Amygdala (tissue), 56 donors: ENCODE data around the gene ARIH2.

ENCODE experiments used
- DNase-seq, 56 donors: peaks; one replicate each; lab custom pipeline; 2025; lab: John Stamatoyannopoulos, UW

Gene ARIH2

DNA sequence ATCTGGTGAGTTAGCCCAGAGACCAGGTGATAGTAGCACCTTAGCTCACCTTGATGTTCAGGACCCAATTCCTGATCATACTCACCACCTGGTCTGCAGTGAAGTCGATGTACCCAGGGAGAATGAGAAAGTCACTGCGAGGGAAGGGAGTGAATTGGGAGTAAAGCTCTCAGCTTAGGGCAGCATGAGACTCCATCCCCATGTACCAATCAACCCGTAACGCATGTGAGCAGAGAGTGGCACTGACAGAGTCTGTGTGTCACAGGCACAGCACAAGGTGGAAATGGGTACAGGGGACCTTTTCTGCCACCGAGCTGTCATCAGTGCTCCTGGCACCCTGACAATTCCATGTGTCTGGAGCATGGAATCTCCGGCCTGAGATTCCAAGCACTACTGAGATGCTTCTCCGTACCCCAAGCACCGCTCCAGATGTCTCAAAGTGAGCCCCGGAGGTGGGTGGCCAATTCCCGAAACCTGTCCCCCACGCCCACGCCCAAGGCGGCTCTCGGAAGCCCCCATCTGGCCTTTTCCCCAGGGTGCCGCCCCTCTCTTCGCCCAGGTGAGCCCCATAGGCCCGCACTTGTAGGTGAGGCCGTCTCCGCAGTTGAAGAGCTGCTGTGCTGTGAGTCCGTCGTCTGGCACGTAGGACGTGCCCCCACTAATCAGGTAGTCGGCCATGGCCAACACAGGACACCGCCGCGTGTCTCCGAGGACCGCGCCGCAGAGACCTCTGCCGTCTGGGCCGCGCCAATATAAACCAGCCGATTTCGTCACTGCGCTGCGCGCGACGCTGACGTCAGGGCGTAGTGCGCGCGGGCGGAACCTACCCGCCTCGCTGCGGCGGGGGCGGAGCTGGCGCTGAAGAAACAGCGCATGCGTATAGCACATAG is 110.3 kb downstream of the ARIH2 start, which contains the start of gene IMPDH2:
Gene IMPDH2, minus strand, starts transcription at position 726 of the 890 bp plus-strand sequence. Its CDS starts 48 bp downstream, at position 678.
- peak in 55 of 56 donors; percentile 66 to 97 (median 90) for DNase-seq

DNA sequence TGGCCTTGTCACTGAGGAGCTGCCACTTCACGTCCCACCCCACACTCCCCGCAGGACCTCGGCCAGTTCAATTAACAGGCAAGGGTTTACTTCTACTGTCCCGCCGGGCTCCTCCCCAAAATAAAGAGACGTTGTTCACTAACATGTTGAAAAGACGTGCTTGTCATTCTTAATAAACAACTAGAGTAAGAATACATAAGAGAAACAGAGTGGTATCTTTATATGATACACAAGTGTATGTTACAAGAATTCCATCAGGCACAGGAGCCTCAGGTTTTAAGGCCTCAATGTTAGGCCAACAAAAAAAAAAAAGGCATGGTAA is 110.9 kb downstream of the ARIH2 start:
- no peak for DNase-seq

DNA sequence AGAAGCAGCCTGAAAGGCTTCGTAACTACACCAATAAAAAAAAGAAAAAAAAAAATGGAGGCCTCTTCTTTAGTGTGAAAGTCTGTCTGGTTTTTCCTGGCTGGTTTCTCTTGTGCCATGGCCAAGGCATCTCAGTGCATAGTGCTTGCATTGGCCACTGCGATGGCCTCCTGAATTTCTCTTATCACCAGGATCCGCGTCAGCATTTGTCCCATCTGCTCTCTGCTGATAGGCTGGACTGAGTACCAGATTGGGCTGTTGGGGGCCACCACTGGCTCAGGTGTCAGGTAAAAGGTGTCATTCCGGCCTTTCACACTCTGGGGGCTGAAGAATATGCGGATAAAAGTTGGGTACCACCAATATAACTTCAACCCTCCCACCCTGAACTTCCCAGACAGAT is 111.7 kb downstream of the ARIH2 start:
- no peak for DNase-seq

DNA sequence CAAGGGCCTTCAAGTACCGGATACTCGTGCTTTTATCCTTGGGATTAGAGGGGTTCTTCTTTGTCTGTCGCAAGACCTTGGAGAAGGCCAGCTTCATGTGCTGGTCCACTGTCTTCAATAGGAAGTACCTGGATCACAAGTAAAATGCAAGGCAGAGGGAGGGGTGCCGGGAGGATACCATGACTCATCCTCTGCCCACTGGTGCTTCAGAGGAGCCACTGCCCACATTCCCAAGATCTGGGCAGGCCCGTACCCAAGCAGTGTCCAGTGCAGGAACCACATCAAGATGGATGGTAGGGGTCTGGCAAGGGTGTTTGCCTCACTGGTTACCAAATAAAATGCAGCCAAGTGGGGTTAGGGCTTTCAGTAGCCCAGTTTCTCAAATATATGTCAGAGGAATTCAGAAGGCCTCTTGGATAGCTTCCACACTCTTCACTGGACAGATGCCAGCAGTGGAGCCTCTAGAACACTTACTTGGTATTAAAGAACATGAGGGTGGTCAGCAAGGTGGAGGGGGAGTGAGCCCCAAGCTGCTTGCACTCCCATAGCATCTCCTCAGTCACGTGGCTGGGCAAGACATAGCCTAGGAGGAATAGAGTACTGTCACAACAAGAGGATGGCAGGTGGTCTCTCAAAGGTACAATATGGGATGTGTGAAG is 114.1 kb downstream of the ARIH2 start:
- no peak for DNase-seq

DNA sequence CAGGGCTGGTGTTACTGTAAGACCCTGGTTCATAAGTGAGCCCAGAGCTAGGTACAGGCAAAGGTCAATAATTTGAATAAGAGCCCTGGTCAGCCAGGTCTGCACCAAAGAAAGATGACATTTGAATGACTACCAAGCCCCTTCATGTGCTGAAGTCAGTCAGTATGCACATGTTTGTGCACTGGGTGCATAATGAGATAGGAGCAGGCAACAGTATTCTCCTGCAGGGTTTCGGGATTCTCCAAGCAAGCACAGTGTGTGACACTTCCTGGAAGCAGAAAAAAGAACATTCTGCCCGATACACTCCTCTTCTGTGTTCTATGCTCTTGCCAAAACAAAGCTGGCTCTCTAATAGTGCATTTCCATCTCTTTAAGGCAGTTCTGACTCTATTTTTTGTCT is 116.0 kb downstream of the ARIH2 start:
- no peak for DNase-seq

DNA sequence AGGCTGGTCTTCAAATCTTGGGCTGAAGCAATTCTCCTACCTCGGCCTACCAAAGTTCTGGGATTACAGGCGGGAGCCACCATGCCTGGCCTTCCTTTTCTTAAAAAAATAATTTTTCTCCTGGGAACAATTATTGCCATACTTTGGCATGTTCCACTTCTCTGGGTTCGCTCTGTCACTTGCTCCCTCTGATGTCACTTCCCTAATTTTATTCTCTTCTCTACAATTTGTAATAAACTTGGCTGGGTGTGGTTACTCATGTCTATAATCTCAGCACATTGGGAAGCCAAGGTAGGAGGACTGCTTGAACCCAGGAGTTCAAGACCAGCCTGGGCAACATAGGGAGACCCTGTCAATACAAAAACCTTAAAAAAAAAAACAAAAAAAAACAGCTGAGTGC is 116.6 kb downstream of the ARIH2 start:
- DNase-seq = no peak
